KMS-11 (cell line): Measurements from ENCODE around the gene AP1AR.

ENCODE experiments used
- H2AFZ ChIP-seq: fragments of 200-600 bp; sonication (generic); 2 replicates; pipeline ENCODE4 v1.6.1; 2016; ENCODE audit warnings: antibody characterized with exemption, mixed run types, low read depth
- H3K27ac ChIP-seq: fragments of 200-600 bp; sonication (generic); 2 replicates; pipeline ENCODE4 v1.6.1; 2016; ENCODE audit warnings: mild to moderate bottlenecking, mixed run types
- H3K27me3 ChIP-seq: fragments of 200-600 bp; sonication (generic); 2 replicates; pipeline ENCODE4 v1.6.1; 2017; ENCODE audit warnings: mild to moderate bottlenecking, low read depth, mixed run types, moderate library complexity; ENCODE audit not compliant: insufficient read depth
- H3K36me3 ChIP-seq: fragments of 200-600 bp; sonication (generic); 2 replicates; pipeline ENCODE4 v1.6.1; 2017; ENCODE audit warnings: mild to moderate bottlenecking, mixed run types; ENCODE audit not compliant: insufficient read depth
- H3K4me1 ChIP-seq: fragments of 200-600 bp; sonication (generic); 2 replicates; pipeline ENCODE4 v1.6.1; 2016; ENCODE audit warnings: mild to moderate bottlenecking, low read depth, mixed run types; ENCODE audit not compliant: poor library complexity, severe bottlenecking
- H3K4me2 ChIP-seq: fragments of 200-600 bp; sonication (generic); 2 replicates; pipeline ENCODE4 v1.7.0; 2016; ENCODE audit warnings: mild to moderate bottlenecking, mixed run types
- H3K4me3 ChIP-seq: fragments of 200-600 bp; sonication (generic); IDR thresholded peaks from 2 replicates; pipeline ENCODE4 v1.6.1; 2017; ENCODE audit warnings: low read depth, low read length, mixed read lengths; ENCODE audit not compliant: insufficient read depth
- H3K79me2 ChIP-seq: fragments of 200-600 bp; sonication (generic); 2 replicates; pipeline ENCODE4 v1.6.1; 2016; ENCODE audit warnings: low read depth, mixed run types; ENCODE audit not compliant: insufficient read depth
- H3K9ac ChIP-seq: fragments of 200-600 bp; sonication (generic); 2 replicates; pipeline ENCODE4 v1.6.1; 2016; ENCODE audit warnings: mild to moderate bottlenecking, mixed run types
- H4K20me1 ChIP-seq: fragments of 200-600 bp; sonication (generic); 2 replicates; pipeline ENCODE4 v1.6.1; 2016; ENCODE audit warnings: mild to moderate bottlenecking, mixed run types; ENCODE audit not compliant: insufficient read depth
- CTCF ChIP-seq: fragments of 200-600 bp; sonication (generic); conservative IDR thresholded peaks from 2 replicates; pipeline ENCODE4 v1.6.1; 2017; ENCODE audit warnings: low read depth, mild to moderate bottlenecking, antibody characterized with exemption, low read length, moderate library complexity, mixed read lengths

Gene AP1AR

GRCh38 chr4:112214390-112215264, 17.0 kb upstream of the AP1AR start:
- no peaks in the 10 kb centered on the region for H3K27me3 ChIP-seq
- peaks cover 16% of the 10 kb centered on the region for H3K4me1 ChIP-seq
- peak overlapping the region; percentile 8; the same call in 1 of the 2 replicates for H3K27ac ChIP-seq
- H3K4me2 ChIP-seq: peak overlapping the region; percentile 16
- H3K9ac ChIP-seq: no peak overlapping the region
- no peak overlapping the region for H2AFZ ChIP-seq
- H3K79me2 ChIP-seq: no peaks in the 10 kb centered on the region
- no peaks in the 10 kb centered on the region for H3K36me3 ChIP-seq
- H3K4me3 ChIP-seq: no peak overlapping the region
- peak; percentile 67 for TF ChIP-seq CTCF
- H4K20me1 ChIP-seq: no peaks in the 10 kb centered on the region; the same call in 1 of the 2 replicates

GRCh38 chr4:112219826-112220366, 11.7 kb upstream of the AP1AR start:
- no peak overlapping the region for H3K27ac ChIP-seq
- H3K9ac ChIP-seq: no peak overlapping the region
- no peaks in the 10 kb centered on the region for H3K36me3 ChIP-seq
- H3K4me1 ChIP-seq: peaks cover 2% of the 10 kb centered on the region
- no peak overlapping the region for H3K4me3 ChIP-seq
- no peak for TF ChIP-seq CTCF
- no peaks in the 10 kb centered on the region for H3K79me2 ChIP-seq
- H4K20me1 ChIP-seq: no peaks in the 10 kb centered on the region; the same call in 1 of the 2 replicates
- no peaks in the 10 kb centered on the region for H3K27me3 ChIP-seq
- no peak overlapping the region for H2AFZ ChIP-seq
- H3K4me2 ChIP-seq: no peak overlapping the region

- TF ChIP-seq CTCF: no peak
- H3K79me2 ChIP-seq: no peaks in the 10 kb centered on the region
- no peak overlapping the region for H3K27ac ChIP-seq
- no peak overlapping the region for H2AFZ ChIP-seq
- no peak overlapping the region for H3K9ac ChIP-seq
- no peaks in the 10 kb centered on the region for H3K36me3 ChIP-seq
- H3K4me1 ChIP-seq: no peaks in the 10 kb centered on the region
- no peak overlapping the region for H3K4me3 ChIP-seq
- H3K27me3 ChIP-seq: no peaks in the 10 kb centered on the region
- no peak overlapping the region for H3K4me2 ChIP-seq
- H4K20me1 ChIP-seq: no peaks in the 10 kb centered on the region
Observed at GRCh38 chr4:112222219-112222955, 9.2 kb upstream of the AP1AR start.

- no peak overlapping the region for H3K27ac ChIP-seq
- no peak overlapping the region for H2AFZ ChIP-seq
- no peaks in the 10 kb centered on the region for H3K36me3 ChIP-seq
- no peaks in the 10 kb centered on the region for H4K20me1 ChIP-seq
- H3K4me3 ChIP-seq: no peak overlapping the region
- H3K4me2 ChIP-seq: no peak overlapping the region
- peaks cover 10% of the 10 kb centered on the region for H3K4me1 ChIP-seq
- peaks cover 6% of the 10 kb centered on the region; the same call in 1 of the 2 replicates for H3K79me2 ChIP-seq
- no peaks in the 10 kb centered on the region for H3K27me3 ChIP-seq
- no peak overlapping the region for H3K9ac ChIP-seq
- TF ChIP-seq CTCF: no peak
Observed at GRCh38 chr4:112225157-112225556, 6.4 kb upstream of the AP1AR start.
